Stimulated activated CD4-positive, alpha-beta T cell treated with anti-CD3 and anti-CD28 coated beads, Interleukin-1b, Interleukin-23, amount 100 ng/mL, for 48 hours (primary cell): Measurements from ENCODE around the gene ARPC2.

ENCODE experiments used
- DNase-seq: peaks from one replicate; pipeline ENCODE4 v3.0.0-alpha.2; 2020

The ARPC2 gene

GRCh38 chr2:218256612-218257350, 39.8 kb downstream of the ARPC2 start:
- DNase-seq: no peak

- DNase-seq: peak; percentile 77
Observed at GRCh38 chr2:218257390-218257981, 40.5 kb downstream of the ARPC2 start.

GRCh38 chr2:218259099-218259961, 42.3 kb downstream of the ARPC2 start:
- DNase-seq: no peak

- DNase-seq: no peak
Observed at GRCh38 chr2:218260166-218260565, 43.2 kb downstream of the ARPC2 start.

GRCh38 chr2:218260742-218261422, 43.9 kb downstream of the ARPC2 start, which contains the start of gene GPBAR1:
Gene GPBAR1, plus strand, starts transcription at chr2:218261015. Its CDS starts 1,710 bp downstream, at chr2:218262725.
- DNase-seq: no peak

- no peak for DNase-seq
Observed at GRCh38 chr2:218261423-218262236, 44.6 kb downstream of the ARPC2 start.

- DNase-seq: no peak
Observed at GRCh38 chr2:218262237-218262600, 45.2 kb downstream of the ARPC2 start.

- no peak for DNase-seq
Observed at GRCh38 chr2:218262631-218263586, 45.9 kb downstream of the ARPC2 start.

- no peak for DNase-seq
Observed at GRCh38 chr2:218263817-218264641, 47.0 kb downstream of the ARPC2 start.

GRCh38 chr2:218264773-218265561, 48.0 kb downstream of the ARPC2 start:
- no peak for DNase-seq

- DNase-seq: no peak
Observed at GRCh38 chr2:218265626-218266025, 48.6 kb downstream of the ARPC2 start.

GRCh38 chr2:218266316-218266979, 49.5 kb downstream of the ARPC2 start:
- DNase-seq: no peak

- DNase-seq: no peak
Observed at GRCh38 chr2:218267259-218267658, 50.3 kb downstream of the ARPC2 start.

GRCh38 chr2:218269900-218270720, 53.1 kb downstream of the ARPC2 start, which contains the start of the genes AAMP and PNKD:
Gene AAMP, minus strand, starts transcription at chr2:218270137. Its CDS starts 51 bp downstream, at chr2:218270086.
Gene PNKD, plus strand, starts transcription at chr2:218270519. Its CDS starts 17 bp downstream, at chr2:218270536.
- DNase-seq: peak; percentile 100

GRCh38 chr2:218270721-218271486, 53.9 kb downstream of the ARPC2 start:
- DNase-seq: no peak

GRCh38 chr2:218271487-218271797, 54.5 kb downstream of the ARPC2 start:
- no peak for DNase-seq
